ENCODE data around the gene ZSWIM5.
"Not testable (repeated sequence)": the region's sequence is repeated elsewhere in the genome, so short reads cannot be mapped to it uniquely, and the experiment has no call there.

ZSWIM5 gene

DNA sequence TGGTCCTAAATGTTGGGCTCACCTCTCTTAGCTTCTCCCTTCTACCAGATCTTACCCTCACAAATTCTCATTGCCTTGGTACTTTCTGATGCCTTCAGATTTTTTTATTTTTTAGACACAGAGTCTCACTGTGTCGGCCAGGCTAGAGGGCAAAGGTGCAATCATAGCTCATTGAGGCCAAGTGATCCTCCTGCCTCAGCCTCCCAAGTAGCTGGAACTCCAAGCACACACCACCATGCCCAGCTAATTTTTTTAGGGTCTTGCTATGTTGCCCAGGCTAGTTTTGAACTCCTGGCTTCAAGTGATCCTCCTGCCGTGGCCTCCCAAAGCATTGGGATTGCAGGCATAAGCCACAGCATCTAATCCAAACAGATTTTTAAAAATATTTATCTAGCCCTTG lies 69.4 kb downstream of the ZSWIM5 start:
- no peak for DNase-seq (ENCODE audit: low spot score)

- no peak for DNase-seq (ENCODE audit: low spot score)
These were observed 71.1 kb downstream of the ZSWIM5 start for GRCh38 chr1:45135316-45135715.

DNA sequence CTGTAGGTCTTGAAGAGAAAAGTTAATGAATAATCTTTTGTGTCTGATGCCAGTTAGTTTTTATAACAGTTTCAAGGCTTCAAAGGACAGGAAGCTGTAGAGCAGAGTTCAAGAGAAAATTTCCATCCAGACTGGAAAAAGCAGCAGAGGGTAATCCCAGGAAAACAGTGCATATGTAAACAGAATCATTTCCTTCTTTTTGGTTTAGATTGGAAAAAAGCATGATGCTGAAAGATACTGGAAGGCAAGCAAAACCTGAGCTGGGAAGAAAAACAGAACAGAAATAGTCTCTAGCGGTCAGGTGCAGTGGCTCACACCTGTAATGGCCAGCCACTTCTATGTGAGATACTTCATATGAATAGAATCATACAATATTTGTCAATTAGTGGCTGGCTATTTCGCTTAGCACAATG lies 71.9 kb downstream of the ZSWIM5 start:
- DNase-seq (ENCODE audit: low spot score) = no peak

DNA sequence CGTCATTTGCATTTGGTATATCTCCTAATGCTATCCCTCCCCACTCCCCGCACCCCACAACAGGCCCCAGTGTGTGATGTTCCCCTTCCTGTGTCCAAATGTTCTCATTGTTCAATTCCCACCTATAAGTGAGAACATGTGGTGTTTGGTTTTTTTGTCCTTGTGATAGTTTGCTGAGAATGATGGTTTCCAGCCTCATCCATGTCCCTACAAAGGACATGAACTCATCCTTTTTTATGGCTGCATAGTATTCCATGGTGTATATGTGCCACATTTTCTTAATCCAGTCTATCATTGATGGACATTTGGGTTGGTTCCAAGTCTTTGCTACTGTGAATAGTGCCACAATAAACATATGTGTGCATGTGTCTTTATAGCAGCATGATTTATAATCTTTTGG lies 73.7 kb downstream of the ZSWIM5 start:
- not testable (repeated sequence) for DNase-seq (ENCODE audit: low spot score)

- DNase-seq (ENCODE audit: low spot score) = no peak
These were observed 83.0 kb downstream of the ZSWIM5 start for GRCh38 chr1:45123358-45123757.

GRCh38 chr1:45122724-45123123 lies 83.7 kb downstream of the ZSWIM5 start:
- no peak for DNase-seq (ENCODE audit: low spot score)

GRCh38 chr1:45117766-45118165 lies 88.6 kb downstream of the ZSWIM5 start:
- DNase-seq (ENCODE audit: low spot score) = no peak

GRCh38 chr1:45116820-45117219 lies 89.6 kb downstream of the ZSWIM5 start:
- no peak for DNase-seq (ENCODE audit: low spot score)

DNA sequence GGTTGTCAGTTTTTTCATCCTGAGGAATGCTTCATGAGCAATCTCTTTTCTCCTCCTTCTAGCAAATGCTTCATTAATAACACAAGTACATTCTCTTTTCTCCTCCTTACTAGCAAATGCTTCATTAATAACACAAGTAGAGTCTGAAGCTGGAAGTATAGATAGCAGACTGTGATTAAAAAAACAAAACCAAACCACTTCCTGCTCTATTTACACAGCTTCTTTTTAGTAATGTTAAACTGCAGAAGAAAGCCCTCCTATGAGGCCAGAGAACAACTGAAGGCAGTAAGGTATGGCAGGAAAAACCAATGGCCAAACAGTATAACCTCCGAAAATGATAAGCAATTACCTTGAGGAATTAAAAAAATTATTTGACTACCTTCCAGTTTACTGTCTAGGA lies 90.1 kb downstream of the ZSWIM5 start:
- DNase-seq (ENCODE audit: low spot score) = peak; percentile 6

DNA sequence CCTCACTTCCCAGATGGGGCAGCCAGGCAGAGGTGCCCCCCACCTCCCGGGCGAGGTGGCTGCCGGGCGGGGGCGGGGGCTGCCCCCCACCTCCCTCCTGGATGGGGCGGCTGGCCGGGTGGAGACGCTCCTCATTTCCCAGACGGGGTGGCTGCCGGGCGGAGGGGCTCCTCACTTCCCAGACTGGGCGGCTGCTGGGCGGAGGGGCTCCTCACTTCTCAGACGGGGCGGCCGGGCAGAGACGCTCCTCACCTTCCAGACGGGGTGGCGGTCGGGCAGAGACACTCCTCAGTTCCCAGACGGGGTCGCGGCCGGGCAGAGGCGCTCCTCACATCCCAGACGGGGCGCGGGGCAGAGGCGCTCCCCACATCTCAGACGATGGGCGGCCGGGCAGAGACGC lies 91.2 kb downstream of the ZSWIM5 start:
- DNase-seq (ENCODE audit: low spot score) = not testable (repeated sequence)

DNA sequence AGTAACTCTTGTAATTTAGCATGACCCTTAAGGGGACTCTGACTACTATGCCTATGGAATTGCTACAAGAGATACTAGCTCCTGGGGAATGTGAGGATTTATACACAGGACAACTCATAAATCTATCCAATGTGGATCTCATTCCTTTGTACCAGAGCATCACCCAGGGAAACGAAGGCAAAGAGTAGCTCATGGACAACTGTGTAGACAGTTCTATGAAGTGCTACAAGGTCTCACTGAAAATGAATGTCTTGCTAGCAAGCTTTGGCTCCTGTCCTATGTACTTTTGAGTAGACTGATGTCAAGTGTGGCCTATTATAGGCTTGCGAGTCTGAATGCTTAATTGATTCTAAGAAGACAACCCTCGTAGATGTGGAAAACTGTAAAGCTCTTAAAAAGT lies 93.7 kb downstream of the ZSWIM5 start:
- DNase-seq (ENCODE audit: low spot score) = no peak

GRCh38 chr1:45111239-45111638 lies 95.2 kb downstream of the ZSWIM5 start:
- DNase-seq (ENCODE audit: low spot score) = no peak

GRCh38 chr1:45107782-45108181 lies 98.6 kb downstream of the ZSWIM5 start:
- DNase-seq (ENCODE audit: low spot score) = no peak

GRCh38 chr1:45106864-45107263 lies 99.5 kb downstream of the ZSWIM5 start:
- not testable (repeated sequence) for DNase-seq (ENCODE audit: low spot score)

GRCh38 chr1:45106156-45106545 lies 100.3 kb downstream of the ZSWIM5 start:
- DNase-seq (ENCODE audit: low spot score) = not testable (repeated sequence)

GRCh38 chr1:45105486-45106155 lies 100.8 kb downstream of the ZSWIM5 start:
- DNase-seq (ENCODE audit: low spot score) = not testable (repeated sequence)

GRCh38 chr1:45103534-45103933 lies 102.9 kb downstream of the ZSWIM5 start:
- no peak for DNase-seq (ENCODE audit: low spot score)

DNA sequence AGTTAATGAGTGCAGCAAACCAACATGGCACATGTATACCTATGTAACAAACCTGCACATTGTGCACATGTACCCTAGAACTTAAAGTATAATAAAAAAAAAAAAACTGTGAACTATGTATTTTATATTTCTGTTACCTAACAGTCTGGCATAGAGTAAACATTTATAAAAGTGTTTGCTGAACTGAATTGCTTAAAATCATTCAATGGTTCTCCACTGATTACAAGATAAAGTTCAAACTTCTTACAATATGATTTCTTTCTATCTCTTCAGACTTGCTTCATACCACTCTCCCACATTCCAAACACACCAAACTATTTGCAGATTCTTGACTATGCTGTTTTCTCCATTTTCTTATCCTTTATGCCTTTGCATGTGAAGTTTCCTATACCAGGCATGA lies 104.5 kb downstream of the ZSWIM5 start:
- DNase-seq (ENCODE audit: low spot score) = no peak

DNA sequence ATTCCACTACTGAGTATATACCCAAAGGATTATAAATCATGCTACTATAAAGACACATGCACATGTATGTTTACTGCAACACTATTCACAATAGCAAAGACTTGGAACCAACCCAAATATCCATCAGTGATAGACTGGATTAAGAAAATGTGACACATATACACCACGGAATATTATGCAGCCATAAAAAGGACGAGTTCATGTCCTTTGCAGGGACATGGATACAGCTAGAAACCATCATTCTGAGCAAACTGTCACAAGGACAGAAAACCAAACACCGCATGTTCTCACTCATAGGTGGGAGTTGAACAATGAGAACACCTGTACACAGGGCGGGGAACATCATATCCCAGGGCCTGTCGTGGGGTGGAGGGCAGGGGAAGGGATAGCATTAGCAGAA lies 104.9 kb downstream of the ZSWIM5 start:
- not testable (repeated sequence) for DNase-seq (ENCODE audit: low spot score)

DNA sequence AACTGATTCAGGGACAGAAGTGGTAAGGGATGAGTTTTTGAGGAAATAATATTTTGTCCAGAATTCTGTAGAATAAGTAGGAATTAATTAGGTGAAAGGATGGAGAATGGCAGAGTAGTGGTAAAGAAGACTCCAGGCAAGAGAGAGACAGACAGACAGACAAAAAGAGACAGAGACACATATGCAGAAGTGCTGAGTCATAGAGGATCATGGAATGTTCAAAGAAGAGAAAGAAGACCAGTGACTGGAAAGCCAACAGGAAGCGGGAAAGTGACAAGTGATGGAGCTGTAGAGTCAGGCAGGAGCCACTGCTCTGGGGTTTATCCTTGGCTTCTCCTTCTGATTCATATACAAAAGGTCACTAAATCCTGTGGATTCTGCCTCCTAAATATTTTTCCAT lies 108.5 kb downstream of the ZSWIM5 start:
- DNase-seq (ENCODE audit: low spot score) = no peak

DNA sequence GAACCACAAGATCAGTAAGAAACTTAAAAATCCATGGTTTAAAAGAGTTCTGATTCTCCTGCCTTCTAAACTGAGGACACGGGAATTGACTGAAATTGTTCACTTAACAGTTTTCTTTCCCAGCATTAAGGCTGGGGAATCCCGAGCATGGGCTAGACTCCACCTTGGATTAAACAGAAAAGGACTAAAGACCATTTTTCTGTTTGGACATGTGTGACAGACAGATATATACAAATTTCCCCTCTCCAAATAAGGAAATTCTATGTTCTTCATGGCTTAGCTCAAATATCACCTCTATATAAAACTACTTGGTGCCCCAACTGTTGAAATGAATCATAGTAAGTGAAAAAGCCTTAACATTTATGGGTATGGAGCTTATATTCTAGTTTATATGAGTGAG lies 109.3 kb downstream of the ZSWIM5 start:
- no peak for DNase-seq (ENCODE audit: low spot score)

GRCh38 chr1:45095450-45095849 lies 111.0 kb downstream of the ZSWIM5 start:
- DNase-seq (ENCODE audit: low spot score) = no peak

DNA sequence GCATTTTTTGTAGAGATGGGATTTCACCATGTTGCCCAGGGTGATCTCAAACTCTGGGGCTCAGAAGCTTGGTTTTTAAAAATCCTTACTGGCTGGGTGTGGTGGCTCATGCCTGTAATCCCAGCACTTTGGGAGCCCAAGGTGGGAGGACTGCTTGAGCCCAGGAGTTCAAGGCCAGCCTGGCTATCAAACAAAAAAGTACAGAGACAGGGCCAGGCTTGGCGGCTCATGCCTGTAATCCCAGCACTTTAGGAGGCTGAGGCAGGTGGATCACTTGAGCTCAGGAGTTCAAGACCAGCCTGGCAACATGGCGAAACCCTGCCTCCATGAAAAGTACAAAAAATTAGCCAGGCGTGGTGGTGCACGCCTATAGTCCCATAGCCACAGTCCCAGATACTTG lies 112.0 kb downstream of the ZSWIM5 start:
- DNase-seq (ENCODE audit: low spot score) = not testable (repeated sequence)

DNA sequence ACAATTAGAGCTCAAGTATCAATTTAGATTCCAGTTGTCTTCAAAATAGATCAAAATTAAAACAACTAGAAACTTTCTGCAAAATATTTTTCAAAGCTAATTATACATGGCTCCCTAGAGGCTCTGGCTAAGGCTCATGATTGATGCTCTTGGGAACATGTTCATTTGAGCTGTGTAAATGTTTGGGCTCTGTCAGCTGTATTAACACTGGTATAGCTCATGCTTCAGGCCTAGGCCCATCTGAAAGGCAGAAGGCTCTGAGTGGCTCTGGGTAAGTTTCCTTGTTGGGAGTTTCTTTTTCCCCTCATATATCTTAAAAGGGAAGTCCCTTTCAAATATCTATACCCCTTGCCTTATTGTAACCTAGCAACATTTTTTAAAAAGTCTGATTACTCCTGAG lies 113.1 kb downstream of the ZSWIM5 start:
- DNase-seq (ENCODE audit: low spot score) = no peak

GRCh38 chr1:45089711-45090110 lies 116.7 kb downstream of the ZSWIM5 start:
- DNase-seq (ENCODE audit: low spot score) = no peak

All from CD4-positive, alpha-beta T cell treated with Interleukin-15 for 4 hours (primary cell).